Left lung (tissue), 10 donors: ENCODE results near the gene C11orf65. TPM values are rescaled to one million over a fixed set of nuclear protein-coding genes. Genes with fewer than 3 reads are reported as not detected.

Experiments used
- ATAC-seq: fragments of 200-7000 bp; cut with Tn5 transposase; one replicate; pipeline ENCODE4 v1.9.1; 2020; ENCODE audit warnings: moderate library complexity
- DNase-seq, 4 donors: peaks; one replicate each; pipeline ENCODE4 v3.0.0-alpha.2; 2013 to 2020
- H3K27ac ChIP-seq, 2 donors: fragments of 200-600 bp; sonication (generic) in 1 of 2; one replicate each; pipeline versions ENCODE4 v1.5.0 to v1.8.0; 2020 to 2021
- H3K27me3 ChIP-seq, 2 donors: fragments of 200-600 bp; sonication (generic) in 1 of 2; one replicate each; pipeline versions ENCODE4 v1.5.0 to v1.8.0; 2020 to 2021
- H3K36me3 ChIP-seq, 2 donors: fragments of 200-600 bp; sonication (generic) in 1 of 2; one replicate each; pipeline versions ENCODE4 v1.5.0 to v1.8.0; 2020 to 2021
- H3K4me1 ChIP-seq, 2 donors: fragments of 200-600 bp; one replicate each; pipeline ENCODE4 v1.8.0; 2021
- H3K4me3 ChIP-seq, 2 donors: fragments of 200-600 bp; sonication (generic) in 1 of 2; one replicate each; pipeline versions ENCODE4 v1.5.0 to v1.8.0; 2020 to 2021; ENCODE audit warnings: mild to moderate bottlenecking in 1 of 2
- H3K9me3 ChIP-seq, 2 donors: fragments of 200-600 bp; sonication (generic) in 1 of 2; one replicate each; pipeline versions ENCODE4 v1.5.0 to v1.8.0; 2020 to 2021
- CTCF ChIP-seq, 2 donors: fragments of 200-600 bp; sonication (generic) in 1 of 2; IDR thresholded peaks; one replicate each; pipeline versions ENCODE4 v1.5.0 to v1.8.0; 2021; ENCODE audit warnings: antibody characterized with exemption in 2 of 2
- intact Hi-C, 2 donors: fragments of 100-400 bp; cut with DNase I; formaldehyde crosslinking; loops; one replicate each; pipeline versions ENCODE4 v1.11.2 to v1.14.2; 2022
- polyA plus RNA-seq, 6 donors: library from polyadenylated mRNA; unstranded; fragments of 120-200 nt; gene quantifications; one replicate each; pipeline ENCODE4 v1.2.1, GENCODE V29; 2013; ENCODE audit not compliant: insufficient read length in 6 of 6
- total RNA-seq, 2 donors: library from RNA; stranded (reverse); fragmentation: NEBNext Ultra II Directional; extraction: Animal tissue kit (Norgen Biotek cat#: 25700); gene quantifications; one replicate each; pipeline ENCODE4 v1.2.1, GENCODE V29; 2021
- donor health status: DM: no; HTN: yes; CAD: no.
- donor health status: DM: no; HTN: no; CAD: no.

The C11orf65 gene
- total and polyA plus RNA-seq, 8 donors, result 0.37 to 2.7 (median 1.6) TPM

DNA sequence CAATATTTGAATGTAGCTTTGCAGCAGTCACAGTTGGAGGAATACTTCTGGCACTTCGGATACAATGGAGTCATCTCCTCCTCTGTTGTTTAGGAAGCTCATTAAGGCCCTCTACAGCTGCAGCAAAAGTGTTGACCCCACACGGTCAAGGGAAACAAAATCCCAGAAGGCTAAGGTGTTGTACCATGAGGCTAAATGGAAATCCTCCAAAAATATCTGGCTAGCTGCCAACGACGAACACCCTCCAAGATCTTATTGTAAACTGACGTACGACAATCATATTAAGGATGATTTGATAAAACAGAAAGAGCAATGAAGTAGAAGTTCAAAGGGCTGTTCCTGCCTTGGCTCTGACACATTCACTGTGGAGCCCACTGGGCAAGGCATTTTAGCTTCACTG, 26.9 kb upstream of the C11orf65 start:
- DNase-seq (peak in 1 of 4 donors; percentile 8), ATAC-seq (no peak)
- Histone ChIP-seq H3K4me1 (peaks cover 0 to 13% of the 10 kb centered on the region in 2 donors), H3K27ac (no peak overlapping the region), H3K4me3 (no peak overlapping the region), H3K27me3 (no peaks in the 10 kb centered on the region), H3K36me3 (peaks cover 0 to 16% of the 10 kb centered on the region in 2 donors), H3K9me3 (no peaks in the 10 kb centered on the region)
- intact Hi-C loops, result no loop called here
- no peak for TF ChIP-seq CTCF (IDR thresholded peaks at IDR 0.05)

DNA sequence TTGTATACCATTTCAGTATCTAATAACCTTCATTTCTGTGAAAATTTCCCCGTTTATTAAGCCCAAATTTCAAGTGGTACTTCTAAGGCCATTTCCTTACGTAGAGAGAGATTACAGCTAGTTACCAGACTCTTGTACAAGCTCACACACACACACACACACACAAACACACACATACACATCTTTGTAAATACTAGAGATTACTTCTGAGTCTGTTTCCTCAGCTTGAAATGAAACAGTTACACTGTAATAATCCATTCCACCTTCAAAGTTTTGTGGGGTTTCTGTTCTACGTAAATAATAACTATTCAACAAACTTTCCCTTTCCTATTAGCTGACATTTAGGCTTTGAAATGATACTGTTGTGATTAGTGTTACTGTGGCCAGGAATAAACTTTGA, 24.6 kb upstream of the C11orf65 start:
- intact Hi-C loops, result no loop called here
- no peak for TF ChIP-seq CTCF (IDR thresholded peaks at IDR 0.05)
- no peak for DNase-seq

GRCh38 chr11:108486828-108487227, 19.5 kb upstream of the C11orf65 start:
- Histone ChIP-seq H3K36me3 (peaks cover 0 to 62% of the 10 kb centered on the region in 2 donors), H3K9me3 (no peaks in the 10 kb centered on the region), H3K27ac (no peak overlapping the region), H3K27me3 (no peaks in the 10 kb centered on the region), H3K4me3 (no peak overlapping the region), H3K4me1 (no peaks in the 10 kb centered on the region)
- intact Hi-C loops, result no loop called here
- DNase-seq (no peak), ATAC-seq (no peak)
- no peak for TF ChIP-seq CTCF (IDR thresholded peaks at IDR 0.05)

More for the DNA sequence above, 24.6 kb upstream of the C11orf65 start:
- ATAC-seq, result no peak
- Histone ChIP-seq H3K36me3 (peaks cover 0 to 30% of the 10 kb centered on the region in 2 donors), H3K4me1 (peaks cover 0 to 8% of the 10 kb centered on the region in 2 donors), H3K27ac (no peak overlapping the region), H3K4me3 (no peak overlapping the region), H3K27me3 (no peaks in the 10 kb centered on the region), H3K9me3 (no peaks in the 10 kb centered on the region)

GRCh38 chr11:108486331-108486730, 19.0 kb upstream of the C11orf65 start:
- Histone ChIP-seq H3K36me3 (peaks cover 0 to 67% of the 10 kb centered on the region in 2 donors), H3K27ac (no peak overlapping the region), H3K9me3 (no peaks in the 10 kb centered on the region), H3K4me3 (no peak overlapping the region), H3K4me1 (no peaks in the 10 kb centered on the region), H3K27me3 (no peaks in the 10 kb centered on the region)
- no peak for TF ChIP-seq CTCF (IDR thresholded peaks at IDR 0.05)
- intact Hi-C loops, result no loop called here
- ATAC-seq (no peak), DNase-seq (no peak)

DNA sequence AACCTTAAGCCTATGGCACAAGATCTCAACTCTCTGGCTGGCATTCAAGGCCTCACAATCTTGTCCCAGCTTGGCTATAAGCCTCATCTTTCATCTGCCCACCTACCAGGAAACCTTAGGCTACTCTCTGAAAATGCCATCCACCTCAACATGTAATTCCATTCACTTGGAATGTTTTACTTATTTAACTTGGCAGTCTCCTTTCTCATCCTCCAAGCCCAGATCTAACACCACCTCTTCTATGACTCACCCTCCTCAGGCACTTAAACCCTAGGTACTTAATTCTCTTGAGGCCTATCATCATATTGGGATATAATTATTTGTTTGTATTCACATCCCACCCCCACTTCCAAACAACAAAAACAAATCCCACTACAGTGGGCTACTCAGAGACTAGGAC, 15.8 kb upstream of the C11orf65 start:
- H3K9me3 ChIP-seq, result no peaks in the 10 kb centered on the region
- TF ChIP-seq CTCF (IDR thresholded peaks at IDR 0.05), result no peak
- H3K27me3 ChIP-seq, result no peaks in the 10 kb centered on the region
- ATAC-seq (peak; percentile 90), DNase-seq (no peak)
- no peaks in the 10 kb centered on the region for H3K4me1 ChIP-seq
- intact Hi-C loops, result no loop called here
- H3K27ac ChIP-seq, result no peak overlapping the region
- H3K4me3 ChIP-seq, result no peak overlapping the region
- H3K36me3 ChIP-seq, result peaks cover 0 to 65% of the 10 kb centered on the region in 2 donors
